Neuron (in vitro differentiated cells): ENCODE measurements around the gene SF3B3.
"Not testable (repeated sequence)": the region's sequence is repeated elsewhere in the genome, so short reads cannot be mapped to it uniquely, and the experiment has no call there.

ENCODE experiments used
- H2AFZ ChIP-seq: one replicate; pipeline ENCODE4 v1.6.1; 2013; ENCODE audit warnings: low read depth, mild to moderate bottlenecking, inconsistent platforms, low read length, moderate library complexity
- H3K27me3 ChIP-seq: one replicate; pipeline ENCODE4 v1.6.1; 2013; ENCODE audit warnings: low read length; ENCODE audit not compliant: insufficient read depth
- H3K36me3 ChIP-seq: one replicate; pipeline ENCODE4 v1.6.1; 2013; ENCODE audit warnings: low read length; ENCODE audit not compliant: insufficient read depth
- H3K4me1 ChIP-seq: one replicate; pipeline ENCODE4 v1.6.1; 2013; ENCODE audit warnings: low read length; ENCODE audit not compliant: insufficient read depth
- H3K4me3 ChIP-seq: 2 replicates; pipeline ENCODE4 v1.5.1; 2013; ENCODE audit warnings: mild to moderate bottlenecking, low read length, moderate library complexity
- H3K9me3 ChIP-seq: one replicate; pipeline ENCODE4 v1.6.1; 2013; ENCODE audit warnings: low read length

The SF3B3 gene

GRCh38 chr16:70608521-70608920, 84.9 kb downstream of the SF3B3 start:
- Histone ChIP-seq H3K4me3 (no peak overlapping the region), H3K36me3 (no peaks in the 10 kb centered on the region), H2AFZ (no peak overlapping the region), H3K27me3 (no peaks in the 10 kb centered on the region), H3K4me1 (no peaks in the 10 kb centered on the region), H3K9me3 (no peaks in the 10 kb centered on the region)

GRCh38 chr16:70610273-70611223, 86.9 kb downstream of the SF3B3 start:
- Histone ChIP-seq H3K36me3 (no peaks in the 10 kb centered on the region), H3K4me1 (peaks cover 2% of the 10 kb centered on the region), H3K9me3 (no peaks in the 10 kb centered on the region), H3K4me3 (no peak overlapping the region), H2AFZ (no peak overlapping the region), H3K27me3 (no peaks in the 10 kb centered on the region)

GRCh38 chr16:70611224-70611598, 87.6 kb downstream of the SF3B3 start:
- H3K36me3 ChIP-seq, result no peaks in the 10 kb centered on the region
- peaks cover 2% of the 10 kb centered on the region for H3K4me1 ChIP-seq
- no peaks in the 10 kb centered on the region for H3K27me3 ChIP-seq

DNA sequence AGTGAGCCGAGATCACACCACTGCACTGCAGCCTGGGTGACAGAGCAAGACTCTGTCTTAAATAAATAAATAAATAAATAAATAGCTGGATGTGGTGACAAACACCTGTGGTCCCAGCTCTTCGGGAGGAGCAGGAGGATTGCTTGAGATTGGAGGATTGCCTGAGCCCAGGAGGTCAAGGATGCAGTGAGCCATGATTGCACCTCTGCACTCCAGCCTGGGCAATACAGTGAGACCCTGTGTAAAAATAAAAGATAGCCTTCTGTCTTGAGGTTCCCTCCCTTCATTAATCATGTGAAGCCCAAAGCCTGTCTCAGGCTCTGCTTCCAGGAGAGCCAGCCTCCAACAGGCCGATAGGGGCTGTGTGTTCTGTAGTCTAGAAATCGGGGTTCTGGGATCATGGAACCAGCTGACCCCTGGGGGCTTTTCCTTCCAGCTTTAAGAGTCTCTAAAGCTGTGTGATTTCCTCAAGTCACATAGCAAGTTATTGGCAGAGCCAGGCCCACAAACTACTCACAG, 88.2 kb downstream of the SF3B3 start:
- H3K9me3 ChIP-seq, result no peaks in the 10 kb centered on the region
- H3K36me3 ChIP-seq, result no peaks in the 10 kb centered on the region
- peaks cover 2% of the 10 kb centered on the region for H3K4me1 ChIP-seq
- H2AFZ ChIP-seq, result no peak overlapping the region
- H3K27me3 ChIP-seq, result no peaks in the 10 kb centered on the region
- H3K4me3 ChIP-seq, result no peak overlapping the region

More at GRCh38 chr16:70611224-70611598, 87.6 kb downstream of the SF3B3 start:
- Histone ChIP-seq H3K4me3 (no peak overlapping the region), H3K9me3 (no peaks in the 10 kb centered on the region), H2AFZ (no peak overlapping the region)

- H2AFZ ChIP-seq, result no peak overlapping the region
- H3K4me1 ChIP-seq, result peaks cover 2% of the 10 kb centered on the region
- H3K27me3 ChIP-seq, result no peaks in the 10 kb centered on the region
- H3K36me3 ChIP-seq, result no peaks in the 10 kb centered on the region
- H3K9me3 ChIP-seq, result no peaks in the 10 kb centered on the region
- H3K4me3 ChIP-seq, result no peak overlapping the region
Observed at GRCh38 chr16:70612931-70613330, 89.3 kb downstream of the SF3B3 start.

- peaks cover 2% of the 10 kb centered on the region for H3K4me1 ChIP-seq
- H3K9me3 ChIP-seq, result no peaks in the 10 kb centered on the region
- no peak overlapping the region for H3K4me3 ChIP-seq
- no peaks in the 10 kb centered on the region for H3K36me3 ChIP-seq
- no peak overlapping the region for H2AFZ ChIP-seq
- H3K27me3 ChIP-seq, result no peaks in the 10 kb centered on the region
Observed at GRCh38 chr16:70614208-70614951, 90.8 kb downstream of the SF3B3 start.

GRCh38 chr16:70615945-70616344, 92.3 kb downstream of the SF3B3 start:
- Histone ChIP-seq H3K4me1 (peaks cover 2% of the 10 kb centered on the region), H3K4me3 (no peak overlapping the region), H2AFZ (no peak overlapping the region), H3K36me3 (no peaks in the 10 kb centered on the region), H3K27me3 (no peaks in the 10 kb centered on the region), H3K9me3 (no peaks in the 10 kb centered on the region)

GRCh38 chr16:70621864-70622263, 98.2 kb downstream of the SF3B3 start:
- H2AFZ ChIP-seq, H3K4me3 ChIP-seq, H3K9me3 ChIP-seq, H3K4me1 ChIP-seq, H3K27me3 ChIP-seq, H3K36me3 ChIP-seq: not testable (repeated sequence)
